ENCODE data around the gene AP4E1.

The AP4E1 gene

GRCh38 chr15:50971542-50971941, 63.1 kb downstream of the AP4E1 start:
- no peak for TF ChIP-seq CTCF (IDR thresholded peaks at IDR 0.05; ENCODE audit: low read depth, low read length)
- DNase-seq (ENCODE audit: extremely low read depth, low read depth) = no peak

GRCh38 chr15:50973605-50974004, 65.1 kb downstream of the AP4E1 start:
- no peak for DNase-seq (ENCODE audit: extremely low read depth, low read depth)
- TF ChIP-seq CTCF (IDR thresholded peaks at IDR 0.05; ENCODE audit: low read depth, low read length) = no peak

- no peak for TF ChIP-seq CTCF (IDR thresholded peaks at IDR 0.05; ENCODE audit: low read depth, low read length)
- DNase-seq (ENCODE audit: extremely low read depth, low read depth) = no peak
Measured at GRCh38 chr15:50977162-50977561, 68.7 kb downstream of the AP4E1 start.

- TF ChIP-seq CTCF (IDR thresholded peaks at IDR 0.05; ENCODE audit: low read depth, low read length) = no peak
Measured at GRCh38 chr15:50978580-50978979, 70.1 kb downstream of the AP4E1 start.

GRCh38 chr15:50979041-50979440, 70.6 kb downstream of the AP4E1 start:
- TF ChIP-seq CTCF (IDR thresholded peaks at IDR 0.05; ENCODE audit: low read depth, low read length) = no peak
- DNase-seq (ENCODE audit: extremely low read depth, low read depth) = no peak

More at GRCh38 chr15:50978580-50978979, 70.1 kb downstream of the AP4E1 start:
- no peak for DNase-seq (ENCODE audit: extremely low read depth, low read depth)

GRCh38 chr15:50993598-50993997, 85.1 kb downstream of the AP4E1 start:
- no peak for TF ChIP-seq CTCF (IDR thresholded peaks at IDR 0.05; ENCODE audit: low read depth, low read length)
- no peak for DNase-seq (ENCODE audit: extremely low read depth, low read depth)

- no peak for DNase-seq (ENCODE audit: extremely low read depth, low read depth)
- no peak for TF ChIP-seq CTCF (IDR thresholded peaks at IDR 0.05; ENCODE audit: low read depth, low read length)
Measured at GRCh38 chr15:50996641-50997040, 88.2 kb downstream of the AP4E1 start.

All from AG09319 (cell line).